Left lung (tissue), 10 donors: Measurements from ENCODE around the gene CATSPER4. TPM values are rescaled to one million over a fixed set of nuclear protein-coding genes. Genes with fewer than 3 reads are reported as not detected.

Experiments used
- ATAC-seq: fragments of 200-7000 bp; cut with Tn5 transposase; one replicate; pipeline ENCODE4 v1.9.1; 2020; ENCODE audit warnings: moderate library complexity
- DNase-seq, 4 donors: peaks; one replicate each; pipeline ENCODE4 v3.0.0-alpha.2; 2013 to 2020
- H3K27ac ChIP-seq, 2 donors: fragments of 200-600 bp; sonication (generic) in 1 of 2; one replicate each; pipeline versions ENCODE4 v1.5.0 to v1.8.0; 2020 to 2021
- H3K27me3 ChIP-seq, 2 donors: fragments of 200-600 bp; sonication (generic) in 1 of 2; one replicate each; pipeline versions ENCODE4 v1.5.0 to v1.8.0; 2020 to 2021
- H3K36me3 ChIP-seq, 2 donors: fragments of 200-600 bp; sonication (generic) in 1 of 2; one replicate each; pipeline versions ENCODE4 v1.5.0 to v1.8.0; 2020 to 2021
- H3K4me1 ChIP-seq, 2 donors: fragments of 200-600 bp; one replicate each; pipeline ENCODE4 v1.8.0; 2021
- H3K4me3 ChIP-seq, 2 donors: fragments of 200-600 bp; sonication (generic) in 1 of 2; one replicate each; pipeline versions ENCODE4 v1.5.0 to v1.8.0; 2020 to 2021; ENCODE audit warnings: mild to moderate bottlenecking in 1 of 2
- H3K9me3 ChIP-seq, 2 donors: fragments of 200-600 bp; sonication (generic) in 1 of 2; one replicate each; pipeline versions ENCODE4 v1.5.0 to v1.8.0; 2020 to 2021
- intact Hi-C, 2 donors: fragments of 100-400 bp; cut with DNase I; formaldehyde crosslinking; loops; one replicate each; pipeline versions ENCODE4 v1.11.2 to v1.14.2; 2022
- polyA plus RNA-seq, 6 donors: library from polyadenylated mRNA; unstranded; fragments of 120-200 nt; gene quantifications; one replicate each; pipeline ENCODE4 v1.2.1, GENCODE V29; 2013; ENCODE audit not compliant: insufficient read length in 6 of 6
- total RNA-seq, 2 donors: library from RNA; stranded (reverse); fragmentation: NEBNext Ultra II Directional; extraction: Animal tissue kit (Norgen Biotek cat#: 25700); gene quantifications; one replicate each; pipeline ENCODE4 v1.2.1, GENCODE V29; 2021
- TF ChIP-seq, protein P1 (sequence below), 2 donors: fragments of 200-600 bp; sonication (generic) in 1 of 2; IDR thresholded peaks; one replicate each; pipeline versions ENCODE4 v1.5.0 to v1.8.0; 2021; ENCODE audit warnings: antibody characterized with exemption in 2 of 2
- donor health status: DM: no; HTN: yes; CAD: no.
- donor health status: DM: no; HTN: no; CAD: no.

CATSPER4 gene
- total and polyA plus RNA-seq, 8 donors, result 0.11 to 0.13 TPM; not detected in 6

- Histone ChIP-seq H3K4me3 (no peak overlapping the region), H3K36me3 (peaks cover 0 to 21% of the 10 kb centered on the region in 2 donors), H3K27ac (no peak overlapping the region), H3K27me3 (no peaks in the 10 kb centered on the region), H3K9me3 (no peaks in the 10 kb centered on the region), H3K4me1 (no peaks in the 10 kb centered on the region)
- intact Hi-C loops, result no loop called here
- TF ChIP-seq, protein P1, sequence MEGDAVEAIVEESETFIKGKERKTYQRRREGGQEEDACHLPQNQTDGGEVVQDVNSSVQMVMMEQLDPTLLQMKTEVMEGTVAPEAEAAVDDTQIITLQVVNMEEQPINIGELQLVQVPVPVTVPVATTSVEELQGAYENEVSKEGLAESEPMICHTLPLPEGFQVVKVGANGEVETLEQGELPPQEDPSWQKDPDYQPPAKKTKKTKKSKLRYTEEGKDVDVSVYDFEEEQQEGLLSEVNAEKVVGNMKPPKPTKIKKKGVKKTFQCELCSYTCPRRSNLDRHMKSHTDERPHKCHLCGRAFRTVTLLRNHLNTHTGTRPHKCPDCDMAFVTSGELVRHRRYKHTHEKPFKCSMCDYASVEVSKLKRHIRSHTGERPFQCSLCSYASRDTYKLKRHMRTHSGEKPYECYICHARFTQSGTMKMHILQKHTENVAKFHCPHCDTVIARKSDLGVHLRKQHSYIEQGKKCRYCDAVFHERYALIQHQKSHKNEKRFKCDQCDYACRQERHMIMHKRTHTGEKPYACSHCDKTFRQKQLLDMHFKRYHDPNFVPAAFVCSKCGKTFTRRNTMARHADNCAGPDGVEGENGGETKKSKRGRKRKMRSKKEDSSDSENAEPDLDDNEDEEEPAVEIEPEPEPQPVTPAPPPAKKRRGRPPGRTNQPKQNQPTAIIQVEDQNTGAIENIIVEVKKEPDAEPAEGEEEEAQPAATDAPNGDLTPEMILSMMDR (IDR thresholded peaks at IDR 0.05), result no peak
- DNase-seq (no peak), ATAC-seq (no peak)
Measured at GRCh38 chr1:26181586-26182382, 8.6 kb upstream of the CATSPER4 start.

DNA sequence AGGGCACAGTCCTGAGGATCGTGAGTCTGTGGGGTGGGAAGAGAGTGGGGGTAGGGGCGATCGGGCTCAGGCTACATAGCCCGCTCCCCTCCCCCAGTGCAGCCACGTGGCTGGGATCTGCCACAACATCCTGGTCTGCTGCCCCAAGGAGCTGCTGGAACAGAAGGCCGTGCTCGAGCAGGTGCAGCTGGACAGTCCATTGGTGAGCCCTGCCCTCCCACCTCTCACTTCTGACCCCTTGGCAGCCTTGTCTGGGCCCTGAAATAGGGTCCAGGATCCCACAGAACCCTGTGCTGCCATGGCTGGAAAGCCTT, 8.1 kb upstream of the CATSPER4 start:
- Histone ChIP-seq H3K27me3 (no peaks in the 10 kb centered on the region), H3K4me3 (no peak overlapping the region), H3K27ac (no peak overlapping the region), H3K4me1 (no peaks in the 10 kb centered on the region), H3K9me3 (no peaks in the 10 kb centered on the region), H3K36me3 (peaks cover 0 to 21% of the 10 kb centered on the region in 2 donors)
- TF ChIP-seq, protein P1 (IDR thresholded peaks at IDR 0.05), result no peak
- intact Hi-C loops, result no loop called here
- DNase-seq (no peak), ATAC-seq (no peak)

DNA sequence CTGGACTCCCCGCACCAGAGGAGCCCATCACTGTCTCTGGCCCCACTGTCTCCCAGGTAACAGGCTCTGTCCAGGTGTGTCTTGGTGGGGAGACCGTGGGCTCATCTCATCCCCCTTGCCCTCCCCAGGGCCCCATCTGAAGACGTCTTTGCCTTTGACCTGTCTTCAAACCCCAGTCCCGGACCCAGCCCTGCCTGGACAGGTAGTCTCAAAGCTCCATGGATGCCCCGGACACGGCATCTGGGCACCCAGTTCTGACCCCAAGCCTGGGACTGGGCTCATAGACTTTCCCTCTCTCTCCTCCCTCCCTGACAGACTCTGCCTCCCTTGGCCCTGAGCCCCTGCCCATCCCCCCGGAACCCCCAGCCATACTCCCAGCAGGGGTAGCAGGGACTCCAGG, 6.3 kb upstream of the CATSPER4 start:
- Histone ChIP-seq H3K4me1 (no peaks in the 10 kb centered on the region), H3K9me3 (no peaks in the 10 kb centered on the region), H3K36me3 (peaks cover 0 to 30% of the 10 kb centered on the region in 2 donors), H3K4me3 (no peak overlapping the region), H3K27ac (no peak overlapping the region), H3K27me3 (no peaks in the 10 kb centered on the region)
- ATAC-seq (no peak), DNase-seq (no peak)
- intact Hi-C loops, result no loop called here
- TF ChIP-seq, protein P1 (IDR thresholded peaks at IDR 0.05), result no peak

DNA sequence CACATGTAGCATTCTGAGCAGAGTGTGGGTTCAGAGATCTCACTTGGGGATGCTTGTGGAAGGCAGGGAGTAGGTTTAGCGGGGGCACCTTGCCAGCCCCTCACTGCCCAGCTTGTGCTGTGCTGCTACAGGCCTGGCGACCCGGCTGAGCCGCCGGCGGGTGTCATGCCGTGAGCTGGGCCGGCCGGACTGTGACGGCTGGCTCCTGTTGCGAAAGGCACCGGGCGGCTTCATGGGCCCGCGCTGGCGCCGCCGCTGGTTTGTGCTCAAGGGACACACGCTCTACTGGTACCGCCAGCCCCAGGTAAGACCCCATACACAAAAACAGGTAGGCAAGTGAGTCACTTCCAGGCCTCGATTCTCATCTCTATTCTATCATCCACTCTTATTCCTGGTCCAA, 5.5 kb upstream of the CATSPER4 start:
- Histone ChIP-seq H3K9me3 (no peaks in the 10 kb centered on the region), H3K27me3 (no peaks in the 10 kb centered on the region), H3K36me3 (peaks cover 0 to 32% of the 10 kb centered on the region in 2 donors), H3K4me3 (no peak overlapping the region), H3K4me1 (no peaks in the 10 kb centered on the region), H3K27ac (no peak overlapping the region)
- DNase-seq (no peak), ATAC-seq (no peak)
- TF ChIP-seq, protein P1 (IDR thresholded peaks at IDR 0.05), result no peak
- intact Hi-C loops, result no loop called here

DNA sequence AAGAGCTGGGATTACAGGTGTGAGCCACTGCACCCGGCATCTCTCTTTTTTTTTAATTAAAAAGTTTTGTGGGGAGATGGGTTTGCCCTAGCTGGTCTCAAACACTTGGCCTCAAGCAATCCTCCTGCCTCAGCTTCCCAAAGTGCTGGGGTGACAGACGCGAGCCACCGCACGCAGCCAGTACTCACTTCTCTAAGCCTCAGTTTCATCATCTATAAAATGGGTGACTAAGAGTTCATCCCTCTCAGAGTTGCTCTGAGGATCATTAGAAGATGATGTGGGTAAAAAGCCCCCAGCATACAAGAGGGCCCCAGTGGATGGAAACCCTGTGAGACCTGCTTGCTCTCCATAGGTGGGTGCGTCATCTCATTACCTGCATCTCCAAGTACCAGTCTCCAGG, 2.5 kb upstream of the CATSPER4 start:
- no peak for DNase-seq
- Histone ChIP-seq H3K4me1 (no peaks in the 10 kb centered on the region), H3K27me3 (no peaks in the 10 kb centered on the region), H3K4me3 (no peak overlapping the region), H3K9me3 (no peaks in the 10 kb centered on the region), H3K27ac (no peak overlapping the region), H3K36me3 (peaks cover 0 to 19% of the 10 kb centered on the region in 2 donors)
- TF ChIP-seq, protein P1 (IDR thresholded peaks at IDR 0.05), result no peak
- intact Hi-C loops, result no loop called here
- ATAC-seq, result no peak
